K562 (cell line): ENCODE data around the gene ALDH3B2. TPM values are rescaled to one million over a fixed set of nuclear protein-coding genes. Genes with fewer than 3 reads are reported as not detected.
A peak's percentile ranks its signal among the peaks of the same experiment; 100 is the strongest.

Experiments used
- BHLHE40 ChIP-seq: IDR thresholded peaks from 2 replicates; pipeline ENCODE4 v1.6.1; 2011; ENCODE audit warnings: low read length, improper control_type of control experiment
- CC2D1A ChIP-seq: fragments of 450-650 bp; IDR thresholded peaks from 2 replicates; pipeline ENCODE4 v1.6.1; 2017; ENCODE audit warnings: mild to moderate bottlenecking
- ELF2 ChIP-seq: fragments of 250-450 bp; sonication (Bioruptor Pico); IDR thresholded peaks from 2 replicates; pipeline ENCODE4 v1.5.0; 2021; ENCODE audit warnings: mild to moderate bottlenecking
- FOXJ2 ChIP-seq: fragments of 200-800 bp; sonication (Bioruptor generic); IDR thresholded peaks from 2 replicates; pipeline ENCODE4 v1.6.1; 2016; ENCODE audit warnings: missing genetic modification characterization, missing compliant biosample characterization
- FOXJ3 ChIP-seq: sonication (generic); formaldehyde crosslinking; IDR thresholded peaks from 2 replicates; pipeline ENCODE4 v1.4.0; 2020; ENCODE audit warnings: mild to moderate bottlenecking, missing genetic modification reagents
- KHSRP ChIP-seq: fragments of 450-650 bp; IDR thresholded peaks from 2 replicates; pipeline ENCODE4 v1.6.1; 2017
- MCM7 ChIP-seq, 2 experiments: fragments of 450-650 bp; IDR thresholded peaks; 2 replicates each; pipeline ENCODE4 v1.6.1; 2016 to 2018
- MEF2A ChIP-seq: IDR thresholded peaks from 2 replicates; pipeline ENCODE4 v1.6.1; 2011; ENCODE audit warnings: low read depth, mild to moderate bottlenecking, low read length, moderate library complexity; ENCODE audit not compliant: control insufficient read depth
- PTTG1 ChIP-seq: fragments of 450-650 bp; IDR thresholded peaks from 2 replicates; pipeline ENCODE4 v1.6.1; 2016; ENCODE audit warnings: low read depth, mild to moderate bottlenecking, missing genetic modification characterization, missing compliant biosample characterization
- RBM39 ChIP-seq: fragments of 200-400 bp; formaldehyde crosslinking; optimal IDR thresholded peaks from 2 replicates; pipeline ENCODE3; 2018; ENCODE audit warnings: low read depth, low read length
- SMAD2 ChIP-seq: fragments of 150-350 bp; IDR thresholded peaks from 2 replicates; pipeline ENCODE4 v1.6.1; 2014; ENCODE audit warnings: low read depth, mild to moderate bottlenecking, low read length
- SRF ChIP-seq, 2 experiments: fragments of 250-450, 450-650 bp in 1 of 2; sonication (Bioruptor Pico) in 1 of 2; sonication (generic) in 1 of 2; formaldehyde crosslinking; IDR thresholded peaks; 2 replicates each; pipeline versions ENCODE4 v1.5.0 to v1.5.1; 2020 to 2022; ENCODE audit warnings: mild to moderate bottlenecking in 1 of 2, missing genetic modification reagents in 1 of 2
- STAG1 ChIP-seq: sonication (generic); formaldehyde crosslinking; IDR thresholded peaks from 2 replicates; pipeline ENCODE4 v1.5.0; 2020; ENCODE audit warnings: missing genetic modification reagents, borderline replicate concordance
- TOE1 ChIP-seq, 2 experiments: fragments of 450-650 bp in 1 of 2; sonication (generic) in 1 of 2; formaldehyde crosslinking in 1 of 2; IDR thresholded peaks; 2 replicates each; pipeline versions ENCODE4 v1.7.1 to v1.8.0; 2016 to 2022; ENCODE audit warnings: borderline replicate concordance in 2 of 2, mild to moderate bottlenecking in 2 of 2, antibody characterized with exemption in 1 of 2, inconsistent platforms in 1 of 2, low read depth in 1 of 2, missing genetic modification reagents in 1 of 2, moderate library complexity in 1 of 2
- TRIM25 ChIP-seq: fragments of 450-650 bp; IDR thresholded peaks from 2 replicates; pipeline ENCODE4 v1.7.0; 2016; ENCODE audit warnings: borderline replicate concordance
- UBTF ChIP-seq, 2 experiments: IDR thresholded peaks; 2 replicates each; pipeline ENCODE4 v1.6.1; 2012; ENCODE audit warnings: improper control_type of control experiment in 2 of 2, low read depth in 2 of 2, low read length in 2 of 2, borderline replicate concordance in 1 of 2
- ZFP36 ChIP-seq: fragments of 150-350 bp; IDR thresholded peaks from 2 replicates; pipeline ENCODE4 v1.6.1; 2018; ENCODE audit warnings: low read length, low read depth; ENCODE audit not compliant: partially characterized antibody
- ZNF184 ChIP-seq: sonication (generic); formaldehyde crosslinking; IDR thresholded peaks from 2 replicates; pipeline ENCODE4 v1.5.0; 2020; ENCODE audit warnings: missing genetic modification reagents
- ZNF24 ChIP-seq: fragments of 450-650 bp; IDR thresholded peaks from 2 replicates; pipeline ENCODE4 v1.6.1; 2016
- ZNF324 ChIP-seq: fragments of 250-450 bp; sonication (Bioruptor Pico); IDR thresholded peaks from 2 replicates; pipeline ENCODE4 v1.4.0; 2020; ENCODE audit warnings: mild to moderate bottlenecking
- ZNF507 ChIP-seq: conservative IDR thresholded peaks from 2 replicates; pipeline ENCODE4 v1.6.1; 2017; ENCODE audit warnings: missing genetic modification characterization, missing compliant biosample characterization
- ZNF551 ChIP-seq: fragments of 250-450 bp; sonication (Bioruptor Pico); IDR thresholded peaks from 2 replicates; pipeline ENCODE4 v1.5.0; 2021; ENCODE audit warnings: mild to moderate bottlenecking, moderate library complexity
- ZNF76 ChIP-seq: fragments of 250-450 bp; sonication (Bioruptor Pico); IDR thresholded peaks from 2 replicates; pipeline ENCODE4 v1.4.0; 2020; ENCODE audit warnings: mild to moderate bottlenecking, moderate library complexity, borderline replicate concordance
- ZNF830 ChIP-seq: fragments of 250-450 bp; sonication (Bioruptor Pico); IDR thresholded peaks from 2 replicates; pipeline ENCODE4 v1.5.0; 2021; ENCODE audit warnings: mild to moderate bottlenecking
- ZSCAN29 ChIP-seq: fragments of 450-650 bp; IDR thresholded peaks from 2 replicates; pipeline ENCODE4 v1.6.1; 2017
- polyA plus RNA-seq, 8 experiments: library from polyadenylated mRNA; depleted of rRNA in 4 of 8; stranded (reverse) in 5 of 8; unstranded in 3 of 8; fragments of >200 nt; fragmentation: Nextera tagmentation in 2 of 8; fragmentation: Illumina TruSeq in 1 of 8; extraction: Ambion mirVana in 2 of 8; extraction: Trizol in 1 of 8; gene quantifications; 2 replicates each; pipeline versions ENCODE4 v1.2.1 to v1.2.3, GENCODE V29; 2011 to 2014; ENCODE audit warnings: inconsistent platforms in 1 of 8, missing spikeins in 1 of 8
- total RNA-seq, 7 experiments: library from RNA; depleted of rRNA in 6 of 7; stranded (reverse); fragments of >200 nt in 6 of 7; fragmentation: Illumina TruSeq in 2 of 7; extraction: Trizol in 2 of 7; gene quantifications; 2 replicates each; pipeline versions ENCODE4 v1.2.1 to v1.2.3, GENCODE V29; 2011 to 2021; ENCODE audit warnings: low replicate concordance in 1 of 7

ALDH3B2 gene
- total and polyA plus RNA-seq, 9 of the 15 experiments (the other 6 are each of a cell fraction or from before 2014, with no cell fraction given), result not detected

DNA sequence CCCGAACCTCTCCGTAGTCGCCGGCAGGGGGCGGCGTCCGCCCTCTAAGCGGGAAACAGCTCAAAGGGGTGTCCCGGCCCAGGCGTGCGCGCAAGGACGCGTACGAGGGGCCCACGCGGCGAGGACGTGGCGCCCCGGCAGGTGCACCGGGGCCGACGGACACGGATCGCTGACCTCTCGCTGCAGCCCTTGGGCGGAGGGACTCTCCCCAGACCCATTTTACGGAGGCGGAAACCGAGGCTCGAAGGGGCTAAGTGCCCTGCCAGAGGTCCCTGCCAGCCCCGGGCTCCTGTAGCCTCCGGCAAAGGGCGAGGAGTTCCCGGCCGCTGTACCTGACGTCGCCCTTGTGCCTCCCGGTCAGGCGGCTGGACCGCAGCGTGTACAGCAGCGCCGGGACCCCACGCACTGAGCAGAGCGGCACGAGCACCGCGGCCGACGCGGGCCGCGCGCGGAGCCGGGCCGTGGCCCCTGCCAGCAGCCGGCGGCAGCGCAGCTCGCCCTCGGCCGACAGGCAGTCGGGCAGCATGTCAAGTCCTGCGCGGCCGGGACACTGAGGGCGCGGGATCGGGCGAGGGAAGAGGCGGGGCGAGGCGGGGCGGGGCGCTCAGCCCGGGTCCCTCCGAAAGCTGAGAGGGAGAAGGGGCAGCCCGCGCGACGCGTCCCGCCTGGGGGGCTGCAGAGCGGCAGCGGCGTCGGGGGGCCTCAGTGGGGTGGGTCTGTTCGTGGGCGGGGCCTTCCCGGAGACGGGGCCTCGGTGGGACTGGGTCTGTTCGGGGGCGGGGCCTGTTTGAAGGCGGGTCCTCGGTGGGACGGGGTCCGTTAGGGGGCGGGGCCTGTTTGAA, 44.8 kb downstream of the ALDH3B2 start, which contains the start of gene NUDT8 (continued):
- TF ChIP-seq SMAD2, result no peak
- TF ChIP-seq ZNF324, result no peak
- TF ChIP-seq ZSCAN29, result 0 out of 2 replicates have a peak, but pooled peaks have one; percentile 35
- TF ChIP-seq RBM39, result no peak
- 0 out of 4 replicates have a peak, but pooled peaks of 1 of the 2 experiments have one; percentile 26 for TF ChIP-seq SRF (CRISPR knock-in tag; IDR thresholded peaks at IDR 0.05)
- TF ChIP-seq ZNF184, result no peak
- TF ChIP-seq ZNF507 (tag), result no peak
- TF ChIP-seq FOXJ2 (tag), result no peak
- 0 out of 2 replicates have a peak, but pooled peaks have one; percentile 69 for TF ChIP-seq ZNF830
- TF ChIP-seq TOE1 (IDR thresholded peaks at IDR 0.05; ENCODE audit: borderline replicate concordance), result peak; percentile 8; the same call in 1 of the 2 replicates
- TF ChIP-seq TOE1 (CRISPR knock-in tag; IDR thresholded peaks at IDR 0.05; ENCODE audit: borderline replicate concordance, low read depth), result no peak
- no peak for TF ChIP-seq FOXJ3 (CRISPR knock-in tag)
- TF ChIP-seq STAG1 (CRISPR knock-in tag), result no peak
- TF ChIP-seq KHSRP, result no peak
- no peak for TF ChIP-seq MCM7 (IDR thresholded peaks at IDR 0.05)
- TF ChIP-seq ELF2 (CRISPR knock-in tag), result peak; percentile 71; the same call in 1 of the 2 replicates
- no peak for TF ChIP-seq UBTF (IDR thresholded peaks at IDR 0.05; ENCODE audit: borderline replicate concordance in 1 of 2, low read depth in 2 of 2, low read length in 2 of 2)
- no peak for TF ChIP-seq TRIM25
- TF ChIP-seq ZNF24, result no peak; the same call in 1 of the 2 replicates
- no peak for TF ChIP-seq PTTG1
- TF ChIP-seq ZFP36, result no peak
- TF ChIP-seq CC2D1A, result no peak
- no peak for TF ChIP-seq ZNF76 (CRISPR knock-in tag)
- TF ChIP-seq MEF2A, result no peak
- no peak for TF ChIP-seq BHLHE40
- TF ChIP-seq ZNF551, result no peak
